Brain microvascular endothelial cell (primary cell): ENCODE results near the gene TUBA4B.

Experiments
- DNase-seq: peaks from one replicate; pipeline ENCODE4 v3.0.0-alpha.2; 2020
- H3K27ac ChIP-seq: fragments of 250-450 bp; sonication (Bioruptor Pico); 2 replicates; pipeline ENCODE4 v1.5.1; 2020; ENCODE audit warnings: mild to moderate bottlenecking, moderate library complexity
- H3K27me3 ChIP-seq: fragments of 250-450 bp; sonication (Bioruptor Pico); replicated peaks from 2 replicates; pipeline ENCODE4 v1.5.1; 2020; ENCODE audit warnings: mild to moderate bottlenecking
- H3K36me3 ChIP-seq: fragments of 250-450 bp; sonication (Bioruptor Pico); replicated peaks from 2 replicates; pipeline ENCODE4 v1.5.1; 2020; ENCODE audit warnings: mild to moderate bottlenecking
- H3K4me3 ChIP-seq: 2 replicates; pipeline ENCODE4 v1.5.1; 2011; ENCODE audit warnings: low read depth, mild to moderate bottlenecking, control low read depth, low read length, moderate library complexity
- in situ Hi-C: cut with HindIII; loops from 2 replicates; pipeline ENCODE4 v1.10.0; 2017; ENCODE audit warnings: low sequenced_read_pairs, low pct_ligation_motif_present
- TF ChIP-seq, protein P1 (sequence below): IDR thresholded peaks from 2 replicates; pipeline ENCODE4 v1.5.1; 2011; ENCODE audit warnings: low read depth, mild to moderate bottlenecking, moderate library complexity, low read length, control low read depth, inconsistent platforms; ENCODE audit errors: missing control alignments

TUBA4B gene

GRCh38 chr2:219289537-219290361 lies 36.7 kb downstream of the TUBA4B start:
- H3K27ac ChIP-seq, result no peak overlapping the region
- H3K27me3 ChIP-seq, result no peaks in the 10 kb centered on the region
- peak; percentile 72 for DNase-seq
- in situ Hi-C loops, result no loop called here
- TF ChIP-seq, protein P1, sequence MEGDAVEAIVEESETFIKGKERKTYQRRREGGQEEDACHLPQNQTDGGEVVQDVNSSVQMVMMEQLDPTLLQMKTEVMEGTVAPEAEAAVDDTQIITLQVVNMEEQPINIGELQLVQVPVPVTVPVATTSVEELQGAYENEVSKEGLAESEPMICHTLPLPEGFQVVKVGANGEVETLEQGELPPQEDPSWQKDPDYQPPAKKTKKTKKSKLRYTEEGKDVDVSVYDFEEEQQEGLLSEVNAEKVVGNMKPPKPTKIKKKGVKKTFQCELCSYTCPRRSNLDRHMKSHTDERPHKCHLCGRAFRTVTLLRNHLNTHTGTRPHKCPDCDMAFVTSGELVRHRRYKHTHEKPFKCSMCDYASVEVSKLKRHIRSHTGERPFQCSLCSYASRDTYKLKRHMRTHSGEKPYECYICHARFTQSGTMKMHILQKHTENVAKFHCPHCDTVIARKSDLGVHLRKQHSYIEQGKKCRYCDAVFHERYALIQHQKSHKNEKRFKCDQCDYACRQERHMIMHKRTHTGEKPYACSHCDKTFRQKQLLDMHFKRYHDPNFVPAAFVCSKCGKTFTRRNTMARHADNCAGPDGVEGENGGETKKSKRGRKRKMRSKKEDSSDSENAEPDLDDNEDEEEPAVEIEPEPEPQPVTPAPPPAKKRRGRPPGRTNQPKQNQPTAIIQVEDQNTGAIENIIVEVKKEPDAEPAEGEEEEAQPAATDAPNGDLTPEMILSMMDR, result no peak
- peaks cover 1% of the 10 kb centered on the region for H3K36me3 ChIP-seq
- H3K4me3 ChIP-seq, result no peak overlapping the region

- Histone ChIP-seq H3K27ac (no peak overlapping the region), H3K4me3 (no peak overlapping the region), H3K36me3 (no peaks in the 10 kb centered on the region), H3K27me3 (no peaks in the 10 kb centered on the region)
- in situ Hi-C loops, result no loop called here
- no peak for DNase-seq
- TF ChIP-seq, protein P1, result no peak
These were observed 37.5 kb downstream of the TUBA4B start for GRCh38 chr2:219290381-219291171.

DNA sequence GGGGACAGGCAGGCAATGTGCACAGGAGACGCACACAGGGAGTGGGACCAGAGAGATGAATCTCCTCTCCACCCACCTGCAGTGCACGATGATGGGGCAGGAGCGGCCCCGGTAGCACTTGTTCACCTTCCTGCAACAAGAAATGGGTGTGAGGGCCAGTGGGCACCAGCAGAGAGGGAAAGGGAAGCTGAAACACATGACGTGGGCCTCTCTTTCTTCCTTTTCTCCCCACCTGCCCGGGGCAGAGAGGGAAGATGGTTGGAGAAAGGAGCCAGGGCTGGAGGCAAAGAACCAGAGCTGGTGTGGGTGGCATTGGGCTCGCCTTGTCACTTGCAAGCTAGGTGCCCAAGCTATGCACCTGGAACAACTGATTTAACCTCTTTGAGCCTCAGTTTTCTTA lies 38.4 kb downstream of the TUBA4B start:
- Histone ChIP-seq H3K27ac (no peak overlapping the region), H3K36me3 (no peaks in the 10 kb centered on the region), H3K4me3 (no peak overlapping the region), H3K27me3 (no peaks in the 10 kb centered on the region)
- in situ Hi-C loops, result no loop called here
- TF ChIP-seq, protein P1, result no peak
- DNase-seq, result no peak

GRCh38 chr2:219291910-219292490 lies 39.0 kb downstream of the TUBA4B start:
- TF ChIP-seq, protein P1, result no peak
- in situ Hi-C loops, result no loop called here

DNA sequence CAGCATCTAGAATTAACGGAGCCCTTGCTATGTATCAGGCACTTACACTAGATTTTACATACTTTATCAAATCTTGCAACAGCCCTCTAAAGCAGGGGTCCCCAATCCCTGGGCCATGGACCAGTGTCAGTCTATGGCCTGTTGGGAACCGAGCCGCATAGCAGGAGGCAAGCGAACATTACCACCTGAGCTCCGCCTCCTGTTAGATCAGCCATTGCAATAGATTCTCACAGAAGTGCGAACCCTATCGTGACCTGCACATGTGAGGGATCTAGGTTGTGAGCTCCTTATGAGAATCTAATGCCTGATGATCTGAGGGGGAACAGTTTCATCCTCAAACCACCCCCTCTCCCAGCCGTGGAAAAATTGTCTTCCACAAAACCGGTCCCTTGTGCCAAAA lies 39.6 kb downstream of the TUBA4B start:
- TF ChIP-seq, protein P1, result no peak
- in situ Hi-C loops, result no loop called here
- Histone ChIP-seq H3K27ac (no peak overlapping the region), H3K27me3 (no peaks in the 10 kb centered on the region), H3K36me3 (no peaks in the 10 kb centered on the region), H3K4me3 (no peak overlapping the region)
- DNase-seq, result no peak

More at GRCh38 chr2:219291910-219292490, 39.0 kb downstream of the TUBA4B start:
- H3K27me3 ChIP-seq, result no peaks in the 10 kb centered on the region
- no peaks in the 10 kb centered on the region for H3K36me3 ChIP-seq
- no peak overlapping the region for H3K27ac ChIP-seq
- DNase-seq, result no peak
- H3K4me3 ChIP-seq, result no peak overlapping the region
